ENCODE measurements around the gene SCNN1G. TPM values are rescaled to one million over a fixed set of nuclear protein-coding genes. Genes with fewer than 3 reads are reported as not detected.

Gene SCNN1G
- polyA plus RNA-seq, 2 of the 4 experiments (the other 2 are of a cell fraction): 0.03 to 0.05 TPM

- CTCF ChIA-PET: no interaction called here
- 60% methylated on average over 1 of the region's 1 CpG for WGBS (ENCODE audit: missing lambda C conversion rate)
- no peak for DNase-seq (ENCODE audit: low read depth in 1 of 2, low spot score in 1 of 2)
- no peak overlapping the region for H3K4me2 ChIP-seq
- no peak for FAIRE-seq
- no peak overlapping the region for H3K27ac ChIP-seq
- no peaks in the 10 kb centered on the region for H3K4me1 ChIP-seq
- H3K9me3 ChIP-seq: no peaks in the 10 kb centered on the region
- H3K4me3 ChIP-seq: no peak overlapping the region
- TF ChIP-seq BCL3 (IDR thresholded peaks at IDR 0.05) (no peak), FOXS1 (CRISPR knock-in tag; IDR thresholded peaks at IDR 0.05) (no peak), TFCP2L1 (CRISPR knock-in tag; IDR thresholded peaks at IDR 0.05) (no peak), ZFP36 (IDR thresholded peaks at IDR 0.05; ENCODE audit: borderline replicate concordance, partially characterized antibody) (no peak), EHF (CRISPR knock-in tag; IDR thresholded peaks at IDR 0.05) (no peak), EP300 (IDR thresholded peaks at IDR 0.05) (no peak), ZC3H11A (IDR thresholded peaks at IDR 0.05) (no peak), RFX5 (IDR thresholded peaks at IDR 0.05) (no peak), HOXB13 (CRISPR knock-in tag; IDR thresholded peaks at IDR 0.05; ENCODE audit: low read depth) (no peak), HDAC2 (IDR thresholded peaks at IDR 0.05) (no peak), NR3C1 (IDR thresholded peaks at IDR 0.05) (no peak), CBX2 (IDR thresholded peaks at IDR 0.05; ENCODE audit: borderline replicate concordance, low read depth) (no peak)
- no peak for ATAC-seq
- POLR2A ChIA-PET: no interaction called here
These were observed 54.4 kb downstream of the SCNN1G start for GRCh38 chr16:23236983-23237382.

GRCh38 chr16:23240994-23241393 is 58.4 kb downstream of the SCNN1G start:
- Histone ChIP-seq H3K9me3 (peaks cover 5% of the 10 kb centered on the region; the same call in 1 of the 3 replicates), H3K27ac (no peak overlapping the region), H3K4me3 (no peak overlapping the region), H3K4me2 (no peak overlapping the region), H3K4me1 (no peaks in the 10 kb centered on the region)
- TF ChIP-seq ZNF302 (CRISPR knock-in tag; IDR thresholded peaks at IDR 0.05): no peak
- ATAC-seq (no peak), FAIRE-seq (no peak), DNase-seq (ENCODE audit: low read depth in 1 of 2, low spot score in 1 of 2) (no peak)
- WGBS (ENCODE audit: missing lambda C conversion rate): 12% methylated on average over 1 of the region's 1 CpG
- POLR2A ChIA-PET: no interaction called here
- CTCF ChIA-PET: no interaction called here

- DNase-seq (ENCODE audit: low read depth in 1 of 2, low spot score in 1 of 2) (no peak), ATAC-seq (no peak), FAIRE-seq (no peak)
- Histone ChIP-seq H3K4me3 (no peak overlapping the region), H3K4me1 (no peaks in the 10 kb centered on the region), H3K4me2 (no peak overlapping the region), H3K9me3 (peaks cover 5% of the 10 kb centered on the region; the same call in 1 of the 3 replicates), H3K27ac (no peak overlapping the region)
- ChIA-PET POLR2A (no interaction called here), CTCF (interaction anchor here (0.8 to 1.2 kb wide), 2 partner anchors 10 to 30 kb away, joined by 3 read pairs; no protein-coding TSS in a partner anchor)
- TF ChIP-seq RARB (CRISPR knock-in tag; IDR thresholded peaks at IDR 0.05): no peak
- TF ChIP-seq MAX (IDR thresholded peaks at IDR 0.05): no peak
- TF ChIP-seq KDM1A (IDR thresholded peaks at IDR 0.05; ENCODE audit: low read depth): no peak
- no peak for TF ChIP-seq ZNF302 (CRISPR knock-in tag; IDR thresholded peaks at IDR 0.05)
- TF ChIP-seq HDAC2 (IDR thresholded peaks at IDR 0.05): no peak
- TF ChIP-seq HOXA7 (CRISPR knock-in tag; IDR thresholded peaks at IDR 0.05): no peak
- TF ChIP-seq RAD21 (conservative IDR thresholded peaks at IDR 0.05 in 1 of 2, IDR thresholded peaks at IDR 0.05 in 1 of 2): no peak
- no peak for TF ChIP-seq MAFK (IDR thresholded peaks at IDR 0.05; ENCODE audit: partially characterized antibody)
- TF ChIP-seq JUNB (IDR thresholded peaks at IDR 0.05): no peak
- TF ChIP-seq CEBPB (IDR thresholded peaks at IDR 0.05): no peak
- no peak for TF ChIP-seq GATA3 (IDR thresholded peaks at IDR 0.05; ENCODE audit: borderline replicate concordance)
- TF ChIP-seq ELK1 (IDR thresholded peaks at IDR 0.05; ENCODE audit: low read depth, low read length): no peak
- TF ChIP-seq SREBF2 (IDR thresholded peaks at IDR 0.05): no peak
These were observed 61.6 kb downstream of the SCNN1G start for GRCh38 chr16:23244122-23244521.
